ENCODE results near the gene MEGF6.

MEGF6 gene

DNA sequence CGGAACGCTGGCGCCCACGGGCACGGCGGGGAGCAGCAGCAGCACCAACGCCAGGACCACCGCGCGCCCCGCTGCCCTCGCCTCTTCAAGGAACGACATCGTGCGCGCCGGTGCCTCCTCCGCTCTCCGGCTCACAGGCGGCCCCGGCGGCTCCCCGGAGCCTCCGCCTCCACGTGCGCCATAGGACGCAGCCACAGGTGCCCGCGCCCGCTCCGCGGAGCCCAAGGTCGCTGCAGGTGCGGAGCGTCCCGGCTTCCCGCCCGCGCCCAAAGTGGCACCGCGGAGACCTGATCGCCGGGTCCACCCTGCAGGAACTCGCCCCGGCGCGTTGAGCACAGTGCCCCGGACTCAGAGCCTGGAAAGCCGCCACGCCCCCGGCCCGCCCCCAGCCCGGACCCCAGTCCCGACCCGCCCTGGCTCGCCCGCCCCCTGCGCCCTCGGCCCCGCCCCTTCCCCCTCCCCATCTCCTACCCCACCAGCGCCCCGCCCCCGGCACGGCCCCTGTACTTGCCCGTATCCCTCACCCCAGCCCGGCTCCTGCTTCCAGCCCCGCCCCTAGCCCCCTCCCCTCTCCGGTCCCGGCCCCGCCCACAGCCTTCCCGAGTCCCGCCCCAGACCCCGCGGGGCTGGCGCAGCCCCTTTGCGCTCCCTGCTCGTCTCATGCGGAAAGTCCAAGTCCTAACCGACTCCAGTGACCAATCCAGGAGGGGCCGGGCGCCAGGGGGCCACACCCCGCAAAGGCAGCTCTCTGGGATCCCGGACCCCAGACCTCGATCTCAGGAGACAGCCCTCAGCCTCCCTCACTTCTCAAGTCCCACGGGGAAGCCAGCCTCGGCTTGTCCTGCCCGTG is at the start of gene MEGF6:
Gene MEGF6, minus strand, starts transcription at position 339 of the 850 bp plus-strand sequence. Its CDS starts 240 bp downstream, at position 99.
- DNase-seq (ENCODE audit: low read depth in 1 of 2, low spot score in 1 of 2) = peak; percentile 38 to 57

DNA sequence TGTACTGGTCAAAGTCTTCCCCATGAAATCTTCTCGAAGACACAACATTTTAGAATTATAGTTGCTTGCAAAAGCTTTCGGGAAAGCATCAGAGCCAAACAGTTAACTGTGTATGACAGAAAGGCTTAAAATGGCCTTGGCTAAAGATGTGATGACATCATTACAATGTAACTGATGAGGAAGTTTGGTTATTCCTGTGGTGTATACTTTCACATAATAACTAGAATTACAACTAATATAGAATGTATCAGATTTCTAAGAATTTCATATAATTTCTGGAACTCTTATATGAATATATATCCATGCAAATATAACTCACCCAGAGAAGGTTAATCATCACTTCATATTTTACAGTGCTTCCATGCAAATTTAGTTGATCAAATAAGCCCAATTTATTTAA is 49.4 kb upstream of the MEGF6 start:
- DNase-seq (ENCODE audit: low read depth in 1 of 2, low spot score in 1 of 2) = no peak

- DNase-seq (ENCODE audit: low read depth in 1 of 2, low spot score in 1 of 2) = no peak
Observed at GRCh38 chr1:3659093-3659492, 47.8 kb upstream of the MEGF6 start.

GRCh38 chr1:3658231-3658615 is 46.9 kb upstream of the MEGF6 start:
- no peak for DNase-seq (ENCODE audit: low read depth in 1 of 2, low spot score in 1 of 2)

DNA sequence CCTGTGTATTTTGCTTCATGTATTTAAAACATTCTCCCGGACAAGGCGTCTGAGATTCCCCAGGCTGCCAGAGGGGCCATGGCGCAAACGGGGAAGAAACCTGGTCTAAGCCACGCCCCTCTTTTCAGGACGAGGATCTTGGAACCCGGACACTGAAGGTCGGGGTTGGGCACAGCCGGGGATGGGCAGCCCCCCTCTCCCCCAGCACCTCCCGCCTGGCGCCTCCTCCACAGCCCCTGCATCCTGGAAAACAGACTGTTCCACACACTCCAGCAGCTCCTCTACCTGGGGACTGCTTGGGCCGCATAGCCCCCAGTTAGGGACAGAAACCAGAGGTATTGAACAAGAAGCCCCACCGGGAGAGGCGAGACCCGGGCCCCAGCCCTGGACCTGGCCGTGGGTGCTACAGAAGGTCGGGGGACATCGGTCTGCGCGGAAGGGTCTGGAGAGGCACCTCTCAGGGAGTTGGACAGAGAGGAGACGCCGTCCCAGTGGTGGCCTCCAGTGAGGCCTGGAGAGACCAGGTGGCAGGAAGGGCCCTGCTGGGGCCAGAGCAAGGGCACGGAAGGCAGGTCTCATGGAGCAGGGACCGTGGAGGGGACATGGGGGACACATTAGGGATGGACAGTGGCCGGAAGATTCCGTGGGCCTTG is 46.4 kb upstream of the MEGF6 start:
- no peak for DNase-seq (ENCODE audit: low read depth in 1 of 2, low spot score in 1 of 2)

DNA sequence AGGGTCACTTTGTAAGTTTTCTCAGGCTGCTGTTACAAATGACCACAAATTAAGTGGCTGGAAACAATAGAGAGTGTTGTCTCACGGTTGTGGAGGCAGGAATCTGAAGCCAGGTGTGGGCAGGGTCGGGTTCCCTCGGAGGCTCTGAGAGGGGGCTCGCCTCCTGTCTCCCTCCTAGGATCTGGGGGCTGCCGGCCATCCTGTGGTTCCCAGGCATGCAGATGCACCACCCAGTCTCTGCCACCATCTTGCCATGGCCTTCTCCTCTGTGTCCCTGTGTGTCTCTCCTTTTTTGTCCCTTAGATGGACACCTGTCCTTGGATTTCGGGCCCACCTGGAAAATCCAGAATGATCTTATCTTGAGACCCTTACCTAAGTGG is 45.8 kb upstream of the MEGF6 start:
- DNase-seq (ENCODE audit: low read depth in 1 of 2, low spot score in 1 of 2) = no peak

- DNase-seq (ENCODE audit: low read depth in 1 of 2, low spot score in 1 of 2) = no peak
Observed at GRCh38 chr1:3656450-3657095, 45.3 kb upstream of the MEGF6 start.

DNA sequence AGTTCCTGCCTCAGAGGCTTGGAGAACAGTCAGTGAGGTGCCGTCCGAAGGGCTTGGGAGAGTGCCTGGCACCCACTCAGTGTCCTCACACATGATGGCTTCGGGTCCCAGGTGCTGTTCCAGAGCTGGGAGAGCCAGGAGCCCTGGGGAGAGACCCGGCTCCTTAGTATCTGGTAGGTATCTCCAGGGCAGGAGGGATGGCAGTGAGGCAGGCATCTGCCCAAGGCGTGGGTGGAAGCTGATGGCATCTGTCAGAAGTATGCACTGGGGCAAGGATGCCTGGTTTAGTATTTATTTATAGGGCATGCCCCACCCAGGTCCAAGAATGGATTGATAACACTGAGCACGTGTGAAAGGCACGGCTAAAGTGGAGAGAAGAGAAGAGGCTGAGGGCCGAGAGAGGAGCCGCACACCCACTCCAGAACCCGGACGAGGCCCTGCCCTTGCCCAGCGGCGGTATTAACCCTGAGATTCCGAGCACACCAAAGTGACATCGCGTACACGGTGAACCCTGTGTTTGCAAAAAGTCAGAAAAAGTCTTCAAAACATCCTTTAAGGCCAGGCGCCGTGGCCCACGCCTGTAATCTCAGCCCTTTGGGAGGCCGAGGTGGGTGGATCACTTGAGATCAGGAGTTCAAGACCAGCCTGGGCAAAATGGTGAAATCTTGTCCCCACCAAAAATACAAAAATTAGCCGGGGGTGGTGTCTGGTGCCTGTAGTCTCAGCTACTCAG is 43.4 kb upstream of the MEGF6 start:
- DNase-seq (ENCODE audit: low read depth in 1 of 2, low spot score in 1 of 2) = no peak

GRCh38 chr1:3653286-3653618 is 41.9 kb upstream of the MEGF6 start:
- DNase-seq (ENCODE audit: low read depth in 1 of 2, low spot score in 1 of 2) = no peak

GRCh38 chr1:3652548-3653285 is 41.4 kb upstream of the MEGF6 start:
- DNase-seq (ENCODE audit: low read depth in 1 of 2, low spot score in 1 of 2) = no peak

DNA sequence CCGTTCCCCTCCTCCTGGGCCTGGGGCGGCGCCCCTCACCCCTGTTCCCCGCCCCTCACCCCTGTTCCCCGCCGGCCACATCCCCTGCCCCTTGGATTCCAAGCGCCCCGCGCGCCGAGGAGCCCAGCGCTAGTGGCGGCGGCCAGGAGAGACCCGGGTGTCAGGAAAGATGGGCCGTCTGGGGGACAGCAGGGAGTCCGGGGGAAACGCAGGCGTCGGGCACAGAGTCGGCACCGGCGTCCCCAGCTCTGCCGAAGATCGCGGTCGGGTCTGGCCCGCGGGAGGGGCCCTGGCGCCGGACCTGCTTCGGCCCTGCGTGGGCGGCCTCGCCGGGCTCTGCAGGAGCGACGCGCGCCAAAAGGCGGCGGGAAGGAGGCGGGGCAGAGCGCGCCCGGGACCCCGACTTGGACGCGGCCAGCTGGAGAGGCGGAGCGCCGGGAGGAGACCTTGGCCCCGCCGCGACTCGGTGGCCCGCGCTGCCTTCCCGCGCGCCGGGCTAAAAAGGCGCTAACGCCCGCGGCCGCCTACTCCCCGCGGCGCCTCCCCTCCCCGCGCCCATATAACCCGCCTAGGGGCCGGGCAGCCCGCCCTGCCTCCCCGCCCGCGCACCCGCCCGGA is 40.7 kb upstream of the MEGF6 start, which contains the start of gene TP73:
Gene TP73, plus strand, starts transcription at position 587 of the 618 bp plus-strand sequence. CDS start 29,850 bp downstream, outside the sequence.
- DNase-seq (ENCODE audit: low read depth in 1 of 2, low spot score in 1 of 2) = no peak

DNA sequence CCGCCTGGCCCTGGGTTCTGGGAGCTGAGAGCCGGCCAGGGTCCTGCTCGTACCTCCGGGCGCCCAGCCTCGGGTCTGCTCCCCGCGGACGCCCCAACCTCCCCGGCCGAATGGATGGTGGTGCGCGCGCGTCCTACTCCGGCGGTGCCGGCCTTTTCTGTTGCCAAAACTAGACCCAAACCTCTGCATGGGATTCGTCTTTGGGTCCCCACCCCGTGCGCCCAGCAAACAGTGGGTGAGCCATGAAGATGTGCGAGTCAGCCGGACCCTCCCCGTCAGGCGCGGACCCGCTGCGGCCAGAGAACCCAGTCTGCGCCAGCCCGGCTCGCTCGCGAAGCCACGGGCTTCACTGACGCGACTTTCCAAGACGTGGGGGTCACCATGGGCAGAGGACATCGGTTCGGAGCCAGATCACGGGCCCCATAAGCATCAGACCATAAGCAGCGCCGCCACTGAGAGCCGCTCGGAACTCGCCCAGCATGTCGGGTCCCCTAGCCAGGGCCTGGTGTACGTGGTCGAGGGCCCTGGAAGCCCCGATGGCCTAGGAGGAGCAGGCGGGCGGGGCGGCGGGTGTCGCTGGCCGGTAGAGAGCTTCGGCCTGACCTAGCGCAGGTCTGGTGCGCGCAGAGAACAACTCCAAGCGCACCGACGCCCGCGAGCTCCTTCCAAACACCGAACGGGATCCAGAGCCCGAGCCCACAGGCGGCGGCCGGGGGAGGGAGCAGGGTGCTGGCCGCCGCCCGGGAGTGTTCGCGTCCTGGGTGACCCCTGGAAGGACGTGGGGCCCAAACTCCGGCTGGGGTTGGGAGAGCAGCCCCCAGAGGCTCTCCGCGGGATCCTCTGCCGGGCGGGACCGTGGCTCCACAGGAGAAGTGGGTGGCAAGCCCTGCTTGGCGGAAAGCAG is 40.0 kb upstream of the MEGF6 start:
- no peak for DNase-seq (ENCODE audit: low read depth in 1 of 2, low spot score in 1 of 2)

DNA sequence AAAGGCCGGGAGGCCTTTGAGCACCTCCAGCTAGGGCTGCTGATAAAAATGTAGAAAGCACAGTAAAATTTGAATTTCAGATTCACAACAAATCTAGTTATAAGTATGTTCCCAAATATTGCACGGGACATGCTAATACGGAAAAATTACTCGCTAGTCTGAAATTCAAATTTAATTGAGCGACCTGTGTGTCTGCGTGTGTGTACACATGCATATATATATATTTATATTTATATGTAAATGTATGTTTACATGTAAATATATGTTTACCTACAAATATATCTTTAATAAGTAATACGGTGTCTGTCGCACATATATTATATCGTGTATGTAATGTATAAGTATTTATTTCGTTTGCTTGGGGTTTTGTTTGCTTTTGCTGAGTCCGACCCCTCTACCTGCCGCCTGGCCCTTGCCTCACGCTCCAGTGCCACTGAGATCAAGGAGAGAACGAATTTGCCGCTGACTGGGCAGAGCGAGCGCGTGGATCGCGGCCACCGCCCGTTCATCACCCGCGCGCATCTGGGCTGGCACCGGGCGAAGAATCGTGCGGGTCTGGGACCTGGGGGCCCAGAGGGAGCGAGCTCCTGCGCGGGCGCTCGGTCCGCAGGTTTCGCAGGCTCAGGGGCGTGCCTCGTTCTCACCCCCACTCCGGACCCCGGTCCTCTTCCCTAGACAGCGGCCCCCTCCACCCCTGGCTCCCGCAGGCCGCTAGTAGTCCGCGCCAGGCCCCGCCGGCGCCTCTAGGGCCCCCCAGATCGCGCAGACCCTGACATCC is 39.1 kb upstream of the MEGF6 start:
- DNase-seq (ENCODE audit: low read depth in 1 of 2, low spot score in 1 of 2) = no peak

GRCh38 chr1:3649342-3650247 is 38.3 kb upstream of the MEGF6 start, which contains the start of gene WRAP73:
TSS of gene WRAP73 (minus strand) at chr1:3650103. CDS start at chr1:3649999, 104 bp downstream.
- DNase-seq (ENCODE audit: low read depth in 1 of 2, low spot score in 1 of 2) = peak; percentile 68 to 87

GRCh38 chr1:3646596-3646995 is 35.3 kb upstream of the MEGF6 start:
- DNase-seq (ENCODE audit: low read depth in 1 of 2, low spot score in 1 of 2) = no peak

- DNase-seq (ENCODE audit: low read depth in 1 of 2, low spot score in 1 of 2) = no peak
Observed at GRCh38 chr1:3645666-3646355, 34.5 kb upstream of the MEGF6 start.

DNA sequence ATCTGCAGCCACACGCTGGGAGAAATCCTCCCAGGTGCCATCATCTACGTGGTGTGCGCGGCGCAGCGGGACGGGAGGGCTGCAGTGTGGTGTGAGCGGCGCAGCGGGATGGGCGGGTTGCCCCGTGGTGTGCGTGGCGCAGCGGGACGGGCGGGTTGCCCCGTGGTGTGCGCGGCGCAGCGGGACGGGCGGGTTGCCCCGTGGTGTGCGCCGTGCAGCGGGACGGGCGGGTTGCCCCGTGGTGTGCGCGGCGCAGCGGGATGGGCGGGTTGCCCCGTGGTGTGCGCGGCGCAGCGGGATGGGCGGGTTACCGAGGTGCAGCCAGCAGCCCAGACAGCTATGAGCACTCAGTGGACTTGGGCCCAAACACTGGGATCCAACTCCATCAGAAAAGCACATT is 33.9 kb upstream of the MEGF6 start:
- DNase-seq (ENCODE audit: low read depth in 1 of 2, low spot score in 1 of 2) = no peak

Data from activated CD4-positive, alpha-beta T cell treated with anti-CD3 and anti-CD28 coated beads, Interleukin-2, amount 50 U/mL, for 24 hours (primary cell).